Kidney epithelial cell (primary cell): ENCODE measurements around the gene ENTPD1. TPM values are rescaled to one million over a fixed set of nuclear protein-coding genes. Genes with fewer than 3 reads are reported as not detected.

Experiments used
- DNase-seq: peaks from one replicate; pipeline ENCODE4 v3.0.0-alpha.2; 2010; ENCODE audit warnings: low read depth
- H3K27me3 ChIP-seq: 2 replicates; pipeline ENCODE4 v1.6.0; 2011; ENCODE audit warnings: low read length; ENCODE audit not compliant: control insufficient read depth, insufficient read depth
- H3K36me3 ChIP-seq: 2 replicates; pipeline ENCODE4 v1.5.1; 2011; ENCODE audit warnings: low read length; ENCODE audit not compliant: control insufficient read depth, insufficient read depth
- H3K4me3 ChIP-seq: 2 replicates; pipeline ENCODE4 v1.5.1; 2011; ENCODE audit warnings: low read depth, mild to moderate bottlenecking, control low read depth, low read length
- CTCF ChIP-seq: IDR thresholded peaks from 2 replicates; pipeline ENCODE4 v1.5.1; 2011; ENCODE audit warnings: mild to moderate bottlenecking, moderate library complexity, low read length, control low read depth, inconsistent platforms; ENCODE audit not compliant: insufficient read depth, poor library complexity, severe bottlenecking
- total RNA-seq: library from RNA; depleted of rRNA; stranded (reverse); fragments of >200 nt; gene quantifications from 2 replicates; pipeline ENCODE4 v1.2.3, GENCODE V29; 2015

The ENTPD1 gene
- total RNA-seq, 1 donor from 2014 or later = 0.17 TPM

DNA sequence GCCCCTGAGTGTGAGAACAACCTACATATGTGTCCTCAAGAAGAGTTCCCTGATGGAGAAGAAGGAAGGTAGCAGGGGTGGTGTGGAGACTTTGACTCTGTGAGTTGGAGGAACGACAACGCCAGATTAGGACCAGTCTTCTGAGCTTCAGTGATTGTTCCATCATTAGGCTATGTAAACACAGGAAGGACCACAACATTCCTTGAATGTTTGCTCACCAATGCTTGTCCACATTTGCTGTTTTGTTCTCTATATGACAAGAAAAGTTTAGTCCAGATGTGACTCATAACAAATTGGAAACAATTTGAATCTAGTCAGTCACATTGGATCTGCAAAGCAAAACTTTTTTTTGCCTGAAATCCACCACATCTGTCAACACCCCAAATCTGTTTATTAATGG is 62.7 kb downstream of the ENTPD1 start:
- H3K4me3 ChIP-seq = no peak overlapping the region
- DNase-seq = peak; percentile 89
- no peak for TF ChIP-seq CTCF
- H3K27me3 ChIP-seq = no peaks in the 10 kb centered on the region
- no peaks in the 10 kb centered on the region for H3K36me3 ChIP-seq

- H3K27me3 ChIP-seq = no peaks in the 10 kb centered on the region
- DNase-seq = no peak
- no peak for TF ChIP-seq CTCF
- H3K4me3 ChIP-seq = no peak overlapping the region
- no peaks in the 10 kb centered on the region for H3K36me3 ChIP-seq
These were observed 63.8 kb downstream of the ENTPD1 start for GRCh38 chr10:95819620-95820329.

- no peak for DNase-seq
- no peaks in the 10 kb centered on the region for H3K36me3 ChIP-seq
- H3K4me3 ChIP-seq = no peak overlapping the region
- no peaks in the 10 kb centered on the region for H3K27me3 ChIP-seq
- TF ChIP-seq CTCF = no peak
These were observed 64.4 kb downstream of the ENTPD1 start for GRCh38 chr10:95820363-95820762.

DNA sequence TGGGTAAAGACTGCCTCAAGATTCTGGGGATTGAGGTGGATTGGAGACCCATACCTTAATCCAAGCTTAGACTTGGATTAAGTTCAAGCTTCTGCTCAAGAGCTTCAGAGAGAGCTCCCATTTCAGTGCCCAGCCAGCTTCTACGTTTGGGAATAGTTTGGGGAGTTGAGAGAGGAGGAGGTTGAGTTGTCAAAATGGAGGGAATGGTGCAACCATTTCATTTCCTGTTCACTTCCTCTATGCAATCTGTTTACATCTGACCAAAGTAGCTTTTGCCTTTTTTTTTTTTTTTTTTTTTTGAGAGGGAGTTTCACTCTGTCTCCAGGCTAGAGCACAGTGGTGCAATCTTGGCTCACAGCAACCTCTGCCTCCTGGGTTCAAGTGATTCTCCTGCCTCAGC is 65.8 kb downstream of the ENTPD1 start:
- Histone ChIP-seq H3K27me3 (no peaks in the 10 kb centered on the region), H3K4me3 (no peak overlapping the region), H3K36me3 (no peaks in the 10 kb centered on the region)
- no peak for TF ChIP-seq CTCF
- DNase-seq = no peak

GRCh38 chr10:95830044-95830443 is 74.1 kb downstream of the ENTPD1 start:
- H3K4me3 ChIP-seq = no peak overlapping the region
- no peak for TF ChIP-seq CTCF
- H3K36me3 ChIP-seq = no peaks in the 10 kb centered on the region
- H3K27me3 ChIP-seq = no peaks in the 10 kb centered on the region
- DNase-seq = no peak

GRCh38 chr10:95831076-95831475 is 75.1 kb downstream of the ENTPD1 start:
- no peak for TF ChIP-seq CTCF
- Histone ChIP-seq H3K27me3 (no peaks in the 10 kb centered on the region), H3K4me3 (no peak overlapping the region), H3K36me3 (no peaks in the 10 kb centered on the region)
- no peak for DNase-seq
